Measurements from ENCODE around the gene HAPSTR1.

HAPSTR1 gene

DNA sequence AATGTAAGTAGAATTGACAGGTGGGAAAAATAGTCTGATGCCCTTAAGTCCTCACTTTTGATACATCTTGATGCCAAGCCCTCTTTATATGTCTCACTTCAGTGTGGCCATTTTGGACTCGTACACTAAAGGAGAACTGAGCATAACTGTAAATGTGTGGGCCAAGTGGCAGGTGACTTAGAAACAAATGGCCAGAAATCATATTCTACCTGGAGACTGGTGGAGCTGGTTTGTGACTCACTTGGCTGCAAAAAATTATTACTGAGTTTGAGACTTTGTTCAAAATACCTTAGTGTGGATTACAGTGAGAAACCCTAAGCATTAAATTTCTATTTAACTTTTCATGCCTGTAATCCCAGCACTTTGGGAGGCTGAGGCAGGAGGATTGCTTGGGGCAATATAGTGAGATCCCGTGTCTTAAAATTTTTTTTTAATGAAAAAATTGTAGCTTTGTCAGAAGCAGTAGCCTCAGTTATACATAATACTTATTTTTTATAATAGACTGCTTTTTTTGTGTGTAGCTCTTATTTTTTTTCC lies 5.0 kb downstream of the HAPSTR1 start:
- TF ChIP-seq REST (IDR thresholded peaks at IDR 0.05; ENCODE audit: insufficient read depth in 1 of 2, low read depth in 2 of 2, low read length in 2 of 2), result no peak
- no peak for TF ChIP-seq TAF1 (IDR thresholded peaks at IDR 0.05; ENCODE audit: borderline replicate concordance, insufficient read depth, low read length)
- TF ChIP-seq POLR2AphosphoS5 (IDR thresholded peaks at IDR 0.05; ENCODE audit: low read depth, low read length), result no peak
- no peak for TF ChIP-seq SIN3A (IDR thresholded peaks at IDR 0.05; ENCODE audit: borderline replicate concordance, insufficient read depth, low read length)
- no peak for TF ChIP-seq FOXP2 (optimal IDR thresholded peaks at IDR 0.05; ENCODE audit: borderline replicate concordance, extremely low read depth, extremely low read length, insufficient read depth)

GRCh38 chr16:9097266-9098219 lies 6.1 kb downstream of the HAPSTR1 start:
- TF ChIP-seq TAF1 (IDR thresholded peaks at IDR 0.05; ENCODE audit: borderline replicate concordance, insufficient read depth, low read length), result no peak
- TF ChIP-seq POLR2AphosphoS5 (IDR thresholded peaks at IDR 0.05; ENCODE audit: low read depth, low read length), result no peak
- TF ChIP-seq SIN3A (IDR thresholded peaks at IDR 0.05; ENCODE audit: borderline replicate concordance, insufficient read depth, low read length), result no peak
- no peak for TF ChIP-seq REST (IDR thresholded peaks at IDR 0.05; ENCODE audit: insufficient read depth in 1 of 2, low read depth in 2 of 2, low read length in 2 of 2)
- no peak for TF ChIP-seq FOXP2 (optimal IDR thresholded peaks at IDR 0.05; ENCODE audit: borderline replicate concordance, extremely low read depth, extremely low read length, insufficient read depth)

DNA sequence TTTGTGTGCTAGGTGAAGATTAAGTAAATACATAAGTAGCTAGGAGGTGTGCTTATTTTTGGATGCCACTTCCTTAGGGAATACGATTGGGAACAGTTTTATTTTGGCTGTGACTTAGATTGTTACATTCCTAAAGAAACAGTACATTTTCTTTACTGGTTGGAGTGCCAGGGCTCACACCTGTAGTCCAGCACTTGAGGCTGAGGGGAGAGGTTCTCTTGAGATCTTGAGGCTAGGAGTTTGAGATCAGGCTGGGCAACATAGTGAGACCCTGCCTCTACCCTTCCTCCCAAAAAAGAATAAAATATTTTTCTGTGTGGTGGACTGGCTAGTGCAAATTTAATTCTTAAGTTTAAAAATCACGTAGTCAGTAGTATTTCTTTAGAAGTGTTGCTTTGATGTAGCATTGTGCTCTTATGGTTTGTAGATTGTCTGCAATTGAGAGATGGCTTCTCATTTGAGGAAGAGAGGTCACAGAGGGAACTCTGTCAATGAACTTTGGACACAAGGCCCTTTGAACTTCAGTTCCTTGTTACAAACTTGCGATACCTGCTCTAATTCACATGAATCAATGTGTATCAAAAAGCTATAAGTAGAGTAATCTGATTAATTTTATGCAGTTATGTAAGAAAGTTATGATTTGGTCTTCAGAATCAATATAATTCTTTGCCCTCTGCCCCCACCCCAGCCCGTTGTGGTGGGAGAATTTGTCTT lies 7.1 kb downstream of the HAPSTR1 start:
- TF ChIP-seq FOXP2 (optimal IDR thresholded peaks at IDR 0.05; ENCODE audit: borderline replicate concordance, extremely low read depth, extremely low read length, insufficient read depth), result no peak
- TF ChIP-seq POLR2AphosphoS5 (IDR thresholded peaks at IDR 0.05; ENCODE audit: low read depth, low read length), result no peak
- no peak for TF ChIP-seq REST (IDR thresholded peaks at IDR 0.05; ENCODE audit: insufficient read depth in 1 of 2, low read depth in 2 of 2, low read length in 2 of 2)
- TF ChIP-seq TAF1 (IDR thresholded peaks at IDR 0.05; ENCODE audit: borderline replicate concordance, insufficient read depth, low read length), result no peak
- no peak for TF ChIP-seq SIN3A (IDR thresholded peaks at IDR 0.05; ENCODE audit: borderline replicate concordance, insufficient read depth, low read length)

- TF ChIP-seq SIN3A (IDR thresholded peaks at IDR 0.05; ENCODE audit: borderline replicate concordance, insufficient read depth, low read length) (no peak), POLR2AphosphoS5 (IDR thresholded peaks at IDR 0.05; ENCODE audit: low read depth, low read length) (no peak), REST (IDR thresholded peaks at IDR 0.05; ENCODE audit: insufficient read depth in 1 of 2, low read depth in 2 of 2, low read length in 2 of 2) (no peak), FOXP2 (optimal IDR thresholded peaks at IDR 0.05; ENCODE audit: borderline replicate concordance, extremely low read depth, extremely low read length, insufficient read depth) (no peak), TAF1 (IDR thresholded peaks at IDR 0.05; ENCODE audit: borderline replicate concordance, insufficient read depth, low read length) (no peak)
These were observed 7.7 kb downstream of the HAPSTR1 start for GRCh38 chr16:9099131-9099625.
